ENCODE results near the gene RAG1. TPM values are rescaled to one million over a fixed set of nuclear protein-coding genes. Genes with fewer than 3 reads are reported as not detected.

The RAG1 gene
- total RNA-seq, 3 donors from 2014 or later: 0.32 to 1.5 (median 1.3) TPM

- intact Hi-C loops (cut with DNase I; ENCODE audit: low total_unique reads): no loop called here
- DNase-seq (ENCODE audit: low spot score in 2 of 2): no peak
- TF ChIP-seq, protein P1, sequence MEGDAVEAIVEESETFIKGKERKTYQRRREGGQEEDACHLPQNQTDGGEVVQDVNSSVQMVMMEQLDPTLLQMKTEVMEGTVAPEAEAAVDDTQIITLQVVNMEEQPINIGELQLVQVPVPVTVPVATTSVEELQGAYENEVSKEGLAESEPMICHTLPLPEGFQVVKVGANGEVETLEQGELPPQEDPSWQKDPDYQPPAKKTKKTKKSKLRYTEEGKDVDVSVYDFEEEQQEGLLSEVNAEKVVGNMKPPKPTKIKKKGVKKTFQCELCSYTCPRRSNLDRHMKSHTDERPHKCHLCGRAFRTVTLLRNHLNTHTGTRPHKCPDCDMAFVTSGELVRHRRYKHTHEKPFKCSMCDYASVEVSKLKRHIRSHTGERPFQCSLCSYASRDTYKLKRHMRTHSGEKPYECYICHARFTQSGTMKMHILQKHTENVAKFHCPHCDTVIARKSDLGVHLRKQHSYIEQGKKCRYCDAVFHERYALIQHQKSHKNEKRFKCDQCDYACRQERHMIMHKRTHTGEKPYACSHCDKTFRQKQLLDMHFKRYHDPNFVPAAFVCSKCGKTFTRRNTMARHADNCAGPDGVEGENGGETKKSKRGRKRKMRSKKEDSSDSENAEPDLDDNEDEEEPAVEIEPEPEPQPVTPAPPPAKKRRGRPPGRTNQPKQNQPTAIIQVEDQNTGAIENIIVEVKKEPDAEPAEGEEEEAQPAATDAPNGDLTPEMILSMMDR (IDR thresholded peaks at IDR 0.05): no peak
- TF ChIP-seq POLR2A (IDR thresholded peaks at IDR 0.05) (no peak), POLR2AphosphoS5 (IDR thresholded peaks at IDR 0.05) (no peak)
- Histone ChIP-seq H3K4me1 (no peaks in the 10 kb centered on the region), H3K27ac (no peak overlapping the region), H3K27me3 (peaks cover 0 to 20% of the 10 kb centered on the region in 2 donors), H3K36me3 (no peaks in the 10 kb centered on the region), H3K4me3 (no peak overlapping the region), H3K9me3 (no peaks in the 10 kb centered on the region)
Observed at GRCh38 chr11:36588099-36588498, 20.3 kb downstream of the RAG1 start.

- intact Hi-C loops (cut with DNase I; ENCODE audit: low total_unique reads): no loop called here
- H3K36me3 ChIP-seq: no peaks in the 10 kb centered on the region
- H3K27ac ChIP-seq: no peak overlapping the region
- H3K4me1 ChIP-seq: peaks cover 0 to 5% of the 10 kb centered on the region in 2 donors
- no peaks in the 10 kb centered on the region for H3K9me3 ChIP-seq
- TF ChIP-seq POLR2A (IDR thresholded peaks at IDR 0.05): no peak
- TF ChIP-seq, protein P1 (IDR thresholded peaks at IDR 0.05): no peak
- no peak for TF ChIP-seq POLR2AphosphoS5 (IDR thresholded peaks at IDR 0.05)
- no peak overlapping the region for H3K4me3 ChIP-seq
- no peak for DNase-seq (ENCODE audit: low spot score in 2 of 2)
- H3K27me3 ChIP-seq: peaks cover 0 to 20% of the 10 kb centered on the region in 2 donors
Observed at GRCh38 chr11:36590513-36590912, 22.7 kb downstream of the RAG1 start.

DNA sequence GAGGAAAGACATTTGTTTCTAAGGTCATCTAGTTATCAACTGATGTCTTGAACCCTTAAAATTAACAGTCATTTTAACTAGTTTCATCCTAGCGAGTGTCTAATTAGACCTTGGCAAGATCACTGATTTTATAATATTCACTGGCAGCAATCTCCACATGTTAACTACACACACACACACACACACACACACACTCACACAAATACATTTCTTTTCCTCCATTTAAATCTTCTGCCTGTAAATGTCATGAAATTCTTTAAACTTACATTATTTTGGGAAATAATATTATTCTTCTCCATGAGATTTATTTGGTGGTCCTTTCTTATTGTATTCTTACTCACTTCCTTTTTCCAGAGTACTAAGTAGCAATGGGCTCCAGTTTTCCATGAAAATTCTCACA lies 23.6 kb downstream of the RAG1 start:
- no peak for DNase-seq (ENCODE audit: low spot score in 2 of 2)
- no peak overlapping the region for H3K27ac ChIP-seq
- no peak for TF ChIP-seq POLR2AphosphoS5 (IDR thresholded peaks at IDR 0.05)
- no peak for TF ChIP-seq POLR2A (IDR thresholded peaks at IDR 0.05)
- TF ChIP-seq, protein P1 (IDR thresholded peaks at IDR 0.05): no peak
- peaks cover 0 to 9% of the 10 kb centered on the region in 2 donors for H3K4me1 ChIP-seq
- H3K4me3 ChIP-seq: no peak overlapping the region
- peaks cover 0 to 20% of the 10 kb centered on the region in 2 donors for H3K27me3 ChIP-seq
- no peaks in the 10 kb centered on the region for H3K9me3 ChIP-seq
- intact Hi-C loops (cut with DNase I; ENCODE audit: low total_unique reads): no loop called here
- H3K36me3 ChIP-seq: no peaks in the 10 kb centered on the region

DNA sequence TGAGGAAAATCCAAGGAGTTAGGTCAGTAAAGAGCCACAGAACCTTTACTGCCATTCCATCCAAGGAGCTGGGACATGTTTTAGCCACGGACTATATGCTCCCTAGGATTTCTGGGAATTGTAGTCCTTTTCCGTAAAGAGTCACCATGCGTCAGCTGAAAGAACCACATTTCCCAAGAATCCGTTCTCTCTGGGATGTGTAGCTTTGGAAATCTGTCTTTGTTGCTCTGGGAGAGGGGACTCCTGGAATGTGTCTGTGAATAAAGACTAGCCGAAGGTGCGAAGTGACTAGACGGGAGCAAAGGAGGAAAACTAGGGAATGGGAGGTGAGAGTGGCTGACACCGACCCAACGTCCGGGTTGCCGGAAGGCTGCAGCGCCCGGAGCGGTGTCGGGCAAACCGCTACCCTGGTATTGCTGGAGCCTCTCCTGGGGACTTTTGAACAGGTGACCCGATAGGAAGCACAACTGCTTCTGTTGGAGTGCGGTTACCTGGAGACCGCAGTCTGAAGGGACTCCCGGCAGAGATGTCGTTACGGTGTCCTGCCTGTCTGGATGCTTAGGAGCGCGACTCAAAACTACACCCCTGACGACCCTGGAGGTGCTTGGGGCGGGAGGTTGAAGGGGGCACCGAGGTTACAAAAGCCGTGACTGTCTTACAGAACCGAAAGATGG lies 26.6 kb downstream of the RAG1 start, which contains the start of gene IFTAP:
Gene IFTAP (plus strand): TSS at position 187 of the 674 bp plus-strand sequence. CDS start 15,602 bp downstream, outside the sequence.
- no peaks in the 10 kb centered on the region for H3K9me3 ChIP-seq
- peak within 1 kb of the TSS; percentile 56 to 92 (median 63) for H3K4me3 ChIP-seq
- H3K27me3 ChIP-seq: peaks cover 0 to 8% of the 10 kb centered on the region in 2 donors
- no peaks in the 10 kb centered on the region for H3K36me3 ChIP-seq
- intact Hi-C loops (cut with DNase I; ENCODE audit: low total_unique reads): no loop called here
- H3K4me1 ChIP-seq: peaks cover 0 to 9% of the 10 kb centered on the region in 2 donors
- no peak for TF ChIP-seq POLR2A (IDR thresholded peaks at IDR 0.05)
- TF ChIP-seq, protein P1 (IDR thresholded peaks at IDR 0.05): no peak
- no peak for TF ChIP-seq POLR2AphosphoS5 (IDR thresholded peaks at IDR 0.05)
- H3K27ac ChIP-seq: peak within 1 kb of the TSS; percentile 56 to 64
- DNase-seq (ENCODE audit: low spot score in 2 of 2): peak in 1 of 2 donors; percentile 40

GRCh38 chr11:36596880-36597279 lies 29.1 kb downstream of the RAG1 start:
- peaks cover 0 to 5% of the 10 kb centered on the region in 2 donors for H3K27me3 ChIP-seq
- no peaks in the 10 kb centered on the region for H3K9me3 ChIP-seq
- H3K4me1 ChIP-seq: peaks cover 0 to 9% of the 10 kb centered on the region in 2 donors
- no peak for DNase-seq (ENCODE audit: low spot score in 2 of 2)
- TF ChIP-seq POLR2AphosphoS5 (IDR thresholded peaks at IDR 0.05) (no peak), POLR2A (IDR thresholded peaks at IDR 0.05) (no peak)
- TF ChIP-seq, protein P1 (IDR thresholded peaks at IDR 0.05): no peak
- H3K4me3 ChIP-seq: no peak overlapping the region
- no peak overlapping the region for H3K27ac ChIP-seq
- no peaks in the 10 kb centered on the region for H3K36me3 ChIP-seq
- intact Hi-C loops (cut with DNase I; ENCODE audit: low total_unique reads): no loop called here
